HEK293T (cell line): ENCODE measurements around the gene NR2C2.

Experiments
- ARNT ChIP-seq: fragments of 450-650 bp; IDR thresholded peaks from 2 replicates; pipeline ENCODE4 v1.6.1; 2017; ENCODE audit warnings: mild to moderate bottlenecking
- BHLHE40 ChIP-seq: fragments of 450-650 bp; IDR thresholded peaks from 2 replicates; pipeline ENCODE4 v1.6.1; 2016; ENCODE audit warnings: mild to moderate bottlenecking, moderate library complexity, borderline replicate concordance
- ELF4 ChIP-seq: fragments of 450-650 bp; IDR thresholded peaks from 2 replicates; pipeline ENCODE4 v1.6.1; 2017; ENCODE audit warnings: antibody characterized with exemption
- FOXA1 ChIP-seq: fragments of 450-650 bp; IDR thresholded peaks from 2 replicates; pipeline ENCODE4 v1.6.1; 2016; ENCODE audit warnings: mild to moderate bottlenecking
- FOXK2 ChIP-seq: fragments of 450-650 bp; IDR thresholded peaks from 2 replicates; pipeline ENCODE4 v1.6.1; 2016; ENCODE audit warnings: mild to moderate bottlenecking
- FOXM1 ChIP-seq: fragments of 450-650 bp; IDR thresholded peaks from 2 replicates; pipeline ENCODE4 v1.6.1; 2017; ENCODE audit warnings: mild to moderate bottlenecking, borderline replicate concordance
- HDGF ChIP-seq: fragments of 450-650 bp; IDR thresholded peaks from 2 replicates; pipeline ENCODE4 v1.6.1; 2017; ENCODE audit warnings: antibody characterized with exemption, borderline replicate concordance
- NFRKB ChIP-seq: fragments of 450-650 bp; IDR thresholded peaks from 2 replicates; pipeline ENCODE4 v1.6.1; 2016; ENCODE audit warnings: mild to moderate bottlenecking, moderate library complexity
- SP1 ChIP-seq: fragments of 450-650 bp; IDR thresholded peaks from 2 replicates; pipeline ENCODE4 v1.6.1; 2017
- TARDBP ChIP-seq: fragments of 450-650 bp; IDR thresholded peaks from 2 replicates; pipeline ENCODE4 v1.6.1; 2016
- ZNF384 ChIP-seq: fragments of 450-650 bp; IDR thresholded peaks from 2 replicates; pipeline ENCODE4 v1.6.1; 2016

DNA sequence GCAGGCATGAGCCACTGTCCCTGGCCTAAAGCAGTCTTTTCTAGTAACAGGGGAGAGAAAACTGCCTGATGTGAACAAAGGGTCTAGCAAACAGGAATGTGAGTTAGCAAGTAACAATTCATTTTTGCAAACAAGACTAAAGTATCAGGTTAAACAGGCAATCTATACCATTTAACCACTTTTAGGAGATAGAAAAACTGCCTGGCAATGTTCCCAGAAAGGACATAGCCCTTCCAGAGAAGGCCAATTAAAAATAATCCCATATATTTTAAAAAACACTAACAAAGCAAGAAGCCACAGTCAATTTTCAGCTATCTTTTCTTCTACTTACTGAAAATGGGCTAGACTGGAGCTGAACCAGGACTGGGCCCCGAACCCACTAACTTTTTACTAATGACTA lies 145.3 kb downstream of the NR2C2 start:
- TF ChIP-seq HDGF (no peak), FOXA1 (no peak), FOXK2 (no peak), NFRKB (no peak), SP1 (no peak), TARDBP (no peak), FOXM1 (no peak), ELF4 (no peak), BHLHE40 (no peak), ZNF384 (no peak), ARNT (no peak)
